ENCODE results near the gene GABRB3.

GABRB3 gene

GRCh38 chr15:26595611-26596010 lies 177.3 kb downstream of the GABRB3 start:
- no peak for DNase-seq (ENCODE audit: low spot score)
- no peak for TF ChIP-seq CTCF (IDR thresholded peaks at IDR 0.05; ENCODE audit: extremely low read depth, missing control alignments)

GRCh38 chr15:26590676-26591075 lies 182.2 kb downstream of the GABRB3 start:
- DNase-seq (ENCODE audit: low spot score): no peak
- no peak for TF ChIP-seq CTCF (IDR thresholded peaks at IDR 0.05; ENCODE audit: extremely low read depth, missing control alignments)

GRCh38 chr15:26582840-26583239 lies 190.0 kb downstream of the GABRB3 start:
- DNase-seq (ENCODE audit: low spot score): no peak
- no peak for TF ChIP-seq CTCF (IDR thresholded peaks at IDR 0.05; ENCODE audit: extremely low read depth, missing control alignments)

- no peak for TF ChIP-seq CTCF (IDR thresholded peaks at IDR 0.05; ENCODE audit: extremely low read depth, missing control alignments)
- DNase-seq (ENCODE audit: low spot score): no peak
These were observed 191.9 kb downstream of the GABRB3 start for GRCh38 chr15:26580943-26581342.

GRCh38 chr15:26572602-26573350 lies 200.1 kb downstream of the GABRB3 start:
- TF ChIP-seq CTCF (IDR thresholded peaks at IDR 0.05; ENCODE audit: extremely low read depth, missing control alignments): no peak
- no peak for DNase-seq (ENCODE audit: low spot score)

GRCh38 chr15:26571346-26571745 lies 201.5 kb downstream of the GABRB3 start:
- no peak for TF ChIP-seq CTCF (IDR thresholded peaks at IDR 0.05; ENCODE audit: extremely low read depth, missing control alignments)
- DNase-seq (ENCODE audit: low spot score): no peak

GRCh38 chr15:26565542-26565941 lies 207.3 kb downstream of the GABRB3 start:
- DNase-seq (ENCODE audit: low spot score): no peak
- no peak for TF ChIP-seq CTCF (IDR thresholded peaks at IDR 0.05; ENCODE audit: extremely low read depth, missing control alignments)
